ENCODE measurements around the gene MLPH. TPM values are rescaled to one million over a fixed set of nuclear protein-coding genes. Genes with fewer than 3 reads are reported as not detected.
A peak's percentile ranks its signal among the peaks of the same experiment; 100 is the strongest.

MLPH gene
- polyA plus RNA-seq, 1 of the 3 experiments (the other 2 are of a cell fraction), result 93.6 TPM

- H3F3A ChIP-seq (replicated peaks; ENCODE audit: insufficient read depth), result peaks cover 7% of the 10 kb centered on the region
- H3K4me1 ChIP-seq (ENCODE audit: control insufficient read depth in 1 of 2, insufficient read depth in 2 of 2, low read depth in 1 of 2, low read length in 1 of 2), result peaks cover 8 to 18% of the 10 kb centered on the region in 2 experiments; a peak in 3 of 4 replicates
- H3K27me3 ChIP-seq (ENCODE audit: insufficient read depth), result no peaks in the 10 kb centered on the region
- CTCF ChIA-PET, result interaction anchor here (0.8 to 4.2 kb wide), 8 partner anchors 21 to 387 kb away, joined by 3 to 24 read pairs (median 4); no protein-coding TSS in a partner anchor
- no peaks in the 10 kb centered on the region for H3K9me2 ChIP-seq
- H3K9ac ChIP-seq, result no peak overlapping the region
- peak overlapping the region in 1 of 2 experiments; percentile 3; a peak in 1 of 4 replicates for H3K27ac ChIP-seq (ENCODE audit: low read depth in 2 of 2, low read length in 1 of 2)
- no peaks in the 10 kb centered on the region for H3K36me3 ChIP-seq (replicated peaks in 1 of 2; ENCODE audit: control insufficient read depth in 1 of 2, insufficient read depth in 2 of 2, low read length in 1 of 2)
- DNase-seq, result no peak
- WGBS (ENCODE audit: low lambda C conversion rate), result 100% methylated on average over 6 of the region's 8 CpGs
- no peak for TF ChIP-seq EZH2phosphoT487 (IDR thresholded peaks at IDR 0.05; ENCODE audit: borderline replicate concordance, low read depth)
- no peak for TF ChIP-seq REST (IDR thresholded peaks at IDR 0.05; ENCODE audit: low read depth, low read length)
- TF ChIP-seq GATA2 (CRISPR knock-in tag; IDR thresholded peaks at IDR 0.05), result no peak
- TF ChIP-seq GABPA (IDR thresholded peaks at IDR 0.05; ENCODE audit: low read depth), result no peak
- TF ChIP-seq FOXM1 (IDR thresholded peaks at IDR 0.05; ENCODE audit: low read depth), result no peak
- no peak for TF ChIP-seq SIN3A (IDR thresholded peaks at IDR 0.05; ENCODE audit: borderline replicate concordance, low read depth, low read length)
- no peak for TF ChIP-seq CTCF (IDR thresholded peaks at IDR 0.05)
- TF ChIP-seq IRF3 (IDR thresholded peaks at IDR 0.05; ENCODE audit: low read depth, low read length), result no peak
- TF ChIP-seq YY1 (IDR thresholded peaks at IDR 0.05; ENCODE audit: low read depth), result no peak
- no peak for TF ChIP-seq PBX3 (IDR thresholded peaks at IDR 0.05)
- no peak for TF ChIP-seq TEAD4 (IDR thresholded peaks at IDR 0.05; ENCODE audit: borderline replicate concordance, insufficient read depth)
- no peak for TF ChIP-seq USF2 (IDR thresholded peaks at IDR 0.05; ENCODE audit: borderline replicate concordance, low read depth, low read length)
- no peak for TF ChIP-seq ELF1 (IDR thresholded peaks at IDR 0.05)
- no peak for TF ChIP-seq TAF1 (IDR thresholded peaks at IDR 0.05; ENCODE audit: borderline replicate concordance, low read depth, low read length)
- no peak for TF ChIP-seq RXRA (IDR thresholded peaks at IDR 0.05; ENCODE audit: borderline replicate concordance, low read depth)
- TF ChIP-seq SMC3 (IDR thresholded peaks at IDR 0.05; ENCODE audit: low read depth, low read length), result no peak
- no peak for TF ChIP-seq NFIC (IDR thresholded peaks at IDR 0.05; ENCODE audit: borderline replicate concordance)
- no peak for TF ChIP-seq ZBTB33 (IDR thresholded peaks at IDR 0.05; ENCODE audit: borderline replicate concordance, low read depth)
- TF ChIP-seq FOSL2 (IDR thresholded peaks at IDR 0.05; ENCODE audit: borderline replicate concordance, low read depth), result no peak
- H3K4me2 ChIP-seq, result no peak overlapping the region
- POLR2A ChIA-PET, result no interaction called here
- H3K4me3 ChIP-seq (ENCODE audit: low read depth in 2 of 2, low read length in 1 of 2), result no peak overlapping the region
- H2AFZ ChIP-seq (ENCODE audit: low read depth), result no peak overlapping the region
- H3K9me3 ChIP-seq, result no peaks in the 10 kb centered on the region
- no peaks in the 10 kb centered on the region for H4K20me1 ChIP-seq (ENCODE audit: insufficient read depth)
- no peaks in the 10 kb centered on the region for H3K79me2 ChIP-seq (ENCODE audit: insufficient read depth)
Measured at GRCh38 chr2:237472187-237472712, 14.8 kb upstream of the MLPH start.
